SK-N-SH (cell line): Measurements from ENCODE around the gene MIPOL1.

Source experiments
- EZH2phosphoT487 ChIP-seq: fragments of 200-600 bp; sonication (generic); IDR thresholded peaks from 2 replicates; pipeline ENCODE4 v1.6.1; 2017; ENCODE audit warnings: low read depth, mixed run types, mild to moderate bottlenecking, antibody characterized with exemption, moderate library complexity, borderline replicate concordance
- JUND ChIP-seq: IDR thresholded peaks from 2 replicates; pipeline ENCODE4 v1.4.0; 2012
- POLR2AphosphoS5 ChIP-seq: IDR thresholded peaks from 2 replicates; pipeline ENCODE4 v1.6.1; 2012; ENCODE audit warnings: low read depth, low read length
- RXRA ChIP-seq: IDR thresholded peaks from 2 replicates; pipeline ENCODE4 v1.4.0; 2012; ENCODE audit warnings: low read depth, mild to moderate bottlenecking, borderline replicate concordance
- TEAD4 ChIP-seq: IDR thresholded peaks from 2 replicates; pipeline ENCODE4 v1.4.0; 2012; ENCODE audit warnings: mild to moderate bottlenecking, borderline replicate concordance; ENCODE audit not compliant: insufficient read depth

- TF ChIP-seq EZH2phosphoT487 (no peak), POLR2AphosphoS5 (no peak), JUND (no peak), RXRA (no peak), TEAD4 (no peak)
Measured at GRCh38 chr14:37417151-37417550, 219.4 kb downstream of the MIPOL1 start.
